ENCODE results near the gene GLO1. TPM values are rescaled to one million over a fixed set of nuclear protein-coding genes. Genes with fewer than 3 reads are reported as not detected.

GLO1 gene
- total and polyA plus RNA-seq, 2 experiments from 2014 or later = 139 to 150 TPM

DNA sequence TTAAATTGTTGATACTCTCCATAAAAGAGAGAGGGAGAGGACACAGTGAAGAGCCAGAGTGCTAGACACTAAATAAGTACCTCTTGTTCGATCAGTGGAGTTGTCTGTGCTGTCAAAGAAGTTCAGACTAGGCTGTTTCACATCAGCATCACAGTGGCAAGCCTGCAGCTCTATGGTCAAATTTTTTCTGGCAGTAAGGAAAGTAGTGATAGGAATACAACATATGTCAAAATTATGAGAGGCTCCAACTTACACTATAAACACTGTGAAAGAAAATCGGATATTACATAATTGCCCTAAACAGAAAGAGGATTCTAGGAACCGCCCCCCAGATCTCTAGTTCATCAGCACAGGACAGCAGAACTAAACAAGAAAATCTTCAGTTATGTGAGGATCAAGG, 35.3 kb upstream of the GLO1 start:
- no peak for TF ChIP-seq EZH2phosphoT487 (IDR thresholded peaks at IDR 0.05; ENCODE audit: insufficient read depth, low read depth)
- TF ChIP-seq EZH2 (IDR thresholded peaks at IDR 0.05; ENCODE audit: insufficient read depth, poor library complexity, severe bottlenecking) = no peak
- no peak overlapping the region for H2AFZ ChIP-seq
- 13 to 23% methylated on average over 3 of the region's 3 CpGs for WGBS, 2 experiments (ENCODE audit: low coverage in 1 of 2, low lambda C conversion rate in 2 of 2, missing lambda C conversion rate in 2 of 2)
- H3K36me3 ChIP-seq (ENCODE audit: low read depth) = no peaks in the 10 kb centered on the region
- no peak for DNase-seq
- H3K27me3 ChIP-seq (replicated peaks; ENCODE audit: insufficient read depth) = peaks cover 16% of the 10 kb centered on the region; the same call in 1 of the 2 replicates
- no peaks in the 10 kb centered on the region for H3K4me1 ChIP-seq (ENCODE audit: insufficient read depth)
- no peak overlapping the region for H3K27ac ChIP-seq
- no peaks in the 10 kb centered on the region for H3F3A ChIP-seq (ENCODE audit: insufficient read depth)
- no peaks in the 10 kb centered on the region for H4K20me1 ChIP-seq (ENCODE audit: insufficient read depth)
- no peak overlapping the region for H3K4me3 ChIP-seq
- no peaks in the 10 kb centered on the region for H3K9me3 ChIP-seq (ENCODE audit: low read depth)
- no peaks in the 10 kb centered on the region for H3K9me2 ChIP-seq (ENCODE audit: insufficient read depth)
- no peak overlapping the region for H3K9ac ChIP-seq
- no peaks in the 10 kb centered on the region for H3K79me2 ChIP-seq (ENCODE audit: insufficient read depth)
- in situ Hi-C loops (cut with MboI) = no loop called here
- no peak overlapping the region for H3K4me2 ChIP-seq (ENCODE audit: unreplicated experiment)

DNA sequence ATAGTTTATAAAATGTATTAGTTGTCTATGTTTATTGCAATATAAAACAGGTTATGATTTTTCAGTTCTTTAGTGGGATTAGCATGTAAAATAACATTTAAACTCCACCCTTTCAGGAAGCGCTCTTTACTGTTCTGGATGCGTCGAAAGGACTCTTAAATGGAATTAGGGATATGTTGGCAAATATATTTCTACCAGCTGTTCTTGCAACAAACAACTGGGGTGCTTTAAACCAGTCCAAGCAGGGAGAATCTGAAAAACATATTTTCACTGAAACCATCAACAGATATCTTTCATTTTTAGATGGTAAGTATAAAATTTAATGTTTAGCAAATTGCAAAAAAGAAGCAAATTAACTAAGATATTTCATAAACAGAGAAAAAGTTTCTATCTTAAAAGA, 34.0 kb upstream of the GLO1 start:
- Histone ChIP-seq H3K9ac (no peak overlapping the region), H3K36me3 (ENCODE audit: low read depth) (no peaks in the 10 kb centered on the region), H3K27me3 (replicated peaks; ENCODE audit: insufficient read depth) (peaks cover 16% of the 10 kb centered on the region; the same call in 1 of the 2 replicates), H4K20me1 (ENCODE audit: insufficient read depth) (no peaks in the 10 kb centered on the region), H3K79me2 (ENCODE audit: insufficient read depth) (no peaks in the 10 kb centered on the region), H3K9me3 (ENCODE audit: low read depth) (no peaks in the 10 kb centered on the region), H3K4me2 (ENCODE audit: unreplicated experiment) (no peak overlapping the region), H2AFZ (no peak overlapping the region), H3F3A (ENCODE audit: insufficient read depth) (no peaks in the 10 kb centered on the region), H3K27ac (no peak overlapping the region), H3K9me2 (ENCODE audit: insufficient read depth) (no peaks in the 10 kb centered on the region), H3K4me1 (ENCODE audit: insufficient read depth) (no peaks in the 10 kb centered on the region), H3K4me3 (no peak overlapping the region)
- DNase-seq = no peak
- in situ Hi-C loops (cut with MboI) = no loop called here
- TF ChIP-seq EZH2 (IDR thresholded peaks at IDR 0.05; ENCODE audit: insufficient read depth, poor library complexity, severe bottlenecking) (no peak), EZH2phosphoT487 (IDR thresholded peaks at IDR 0.05; ENCODE audit: insufficient read depth, low read depth) (no peak)
- WGBS, 2 experiments (ENCODE audit: low coverage in 1 of 2, low lambda C conversion rate in 2 of 2, missing lambda C conversion rate in 2 of 2) = 74 to 77% methylated on average over 3 of the region's 3 CpGs

- H3K9me3 ChIP-seq (ENCODE audit: low read depth) = no peaks in the 10 kb centered on the region
- H3K27me3 ChIP-seq (replicated peaks; ENCODE audit: insufficient read depth) = 0 out of 2 replicates have a peak, but pooled peaks cover 8% of the 10 kb centered on the region
- no peaks in the 10 kb centered on the region for H3F3A ChIP-seq (ENCODE audit: insufficient read depth)
- H3K79me2 ChIP-seq (ENCODE audit: insufficient read depth) = no peaks in the 10 kb centered on the region
- no peak overlapping the region for H2AFZ ChIP-seq
- no peak for TF ChIP-seq EZH2 (IDR thresholded peaks at IDR 0.05; ENCODE audit: insufficient read depth, poor library complexity, severe bottlenecking)
- TF ChIP-seq EZH2phosphoT487 (IDR thresholded peaks at IDR 0.05; ENCODE audit: insufficient read depth, low read depth) = no peak
- no peaks in the 10 kb centered on the region for H3K4me1 ChIP-seq (ENCODE audit: insufficient read depth)
- no peaks in the 10 kb centered on the region for H3K36me3 ChIP-seq (ENCODE audit: low read depth)
- H3K4me3 ChIP-seq = no peak overlapping the region
- no peak overlapping the region for H3K9ac ChIP-seq
- H3K27ac ChIP-seq = no peak overlapping the region
- in situ Hi-C loops (cut with MboI) = no loop called here
- H4K20me1 ChIP-seq (ENCODE audit: insufficient read depth) = no peaks in the 10 kb centered on the region
- H3K9me2 ChIP-seq (ENCODE audit: insufficient read depth) = no peaks in the 10 kb centered on the region
- H3K4me2 ChIP-seq (ENCODE audit: unreplicated experiment) = no peak overlapping the region
- DNase-seq = no peak
- WGBS, 2 experiments (ENCODE audit: low coverage in 1 of 2, low lambda C conversion rate in 2 of 2, missing lambda C conversion rate in 2 of 2) = 12 to 23% methylated on average over 4 of the region's 4 CpGs
Measured at GRCh38 chr6:38730140-38730862, 27.4 kb upstream of the GLO1 start.

- Histone ChIP-seq H3K9me2 (ENCODE audit: insufficient read depth) (no peaks in the 10 kb centered on the region), H3K79me2 (ENCODE audit: insufficient read depth) (no peaks in the 10 kb centered on the region), H3F3A (ENCODE audit: insufficient read depth) (no peaks in the 10 kb centered on the region), H3K4me3 (no peak overlapping the region), H3K9ac (no peak overlapping the region), H3K4me2 (ENCODE audit: unreplicated experiment) (no peak overlapping the region), H3K27me3 (replicated peaks; ENCODE audit: insufficient read depth) (no peaks in the 10 kb centered on the region), H3K9me3 (ENCODE audit: low read depth) (no peaks in the 10 kb centered on the region), H3K27ac (no peak overlapping the region), H3K36me3 (ENCODE audit: low read depth) (no peaks in the 10 kb centered on the region), H4K20me1 (ENCODE audit: insufficient read depth) (no peaks in the 10 kb centered on the region), H3K4me1 (ENCODE audit: insufficient read depth) (no peaks in the 10 kb centered on the region), H2AFZ (no peak overlapping the region)
- DNase-seq = no peak
- no peak for TF ChIP-seq EZH2 (IDR thresholded peaks at IDR 0.05; ENCODE audit: insufficient read depth, poor library complexity, severe bottlenecking)
- no peak for TF ChIP-seq EZH2phosphoT487 (IDR thresholded peaks at IDR 0.05; ENCODE audit: insufficient read depth, low read depth)
- 47 to 59% methylated on average over 1 of the region's 1 CpG for WGBS, 2 experiments (ENCODE audit: low coverage in 1 of 2, low lambda C conversion rate in 2 of 2, missing lambda C conversion rate in 2 of 2)
- in situ Hi-C loops (cut with MboI) = no loop called here
Measured at GRCh38 chr6:38728203-38728602, 25.3 kb upstream of the GLO1 start.
